Ammon's horn (tissue), 1 donor: ENCODE data around the gene CLDN14.
A peak's percentile ranks its signal among the peaks of the same experiment; 100 is the strongest.

ENCODE experiments used
- DNase-seq: peaks from one replicate; pipeline ENCODE4 v3.0.0-alpha.2; 2016; ENCODE audit warnings: low spot score

The CLDN14 gene

GRCh38 chr21:36433059-36433709, 46.7 kb downstream of the CLDN14 start:
- no peak for DNase-seq

GRCh38 chr21:36431252-36431651, 48.7 kb downstream of the CLDN14 start:
- no peak for DNase-seq

- DNase-seq, result no peak
Observed at GRCh38 chr21:36430841-36431240, 49.1 kb downstream of the CLDN14 start.

- no peak for DNase-seq
Observed at GRCh38 chr21:36429947-36430546, 49.9 kb downstream of the CLDN14 start.

GRCh38 chr21:36428761-36429432, 51.0 kb downstream of the CLDN14 start:
- no peak for DNase-seq

- no peak for DNase-seq
Observed at GRCh38 chr21:36427502-36427901, 52.4 kb downstream of the CLDN14 start.

- no peak for DNase-seq
Observed at GRCh38 chr21:36425286-36425685, 54.6 kb downstream of the CLDN14 start.

GRCh38 chr21:36424592-36424991, 55.3 kb downstream of the CLDN14 start:
- no peak for DNase-seq

- no peak for DNase-seq
Observed at GRCh38 chr21:36423771-36424433, 56.0 kb downstream of the CLDN14 start.

GRCh38 chr21:36422279-36423098, 57.4 kb downstream of the CLDN14 start:
- no peak for DNase-seq

- no peak for DNase-seq
Observed at GRCh38 chr21:36420571-36421339, 59.2 kb downstream of the CLDN14 start.

GRCh38 chr21:36419996-36420395, 59.9 kb downstream of the CLDN14 start:
- DNase-seq, result peak; percentile 92

GRCh38 chr21:36419241-36419640, 60.7 kb downstream of the CLDN14 start:
- DNase-seq, result no peak

GRCh38 chr21:36415375-36415774, 64.5 kb downstream of the CLDN14 start:
- no peak for DNase-seq

GRCh38 chr21:36412916-36413315, 67.0 kb downstream of the CLDN14 start:
- no peak for DNase-seq

GRCh38 chr21:36411301-36411700, 68.6 kb downstream of the CLDN14 start:
- DNase-seq, result no peak
